GM06990 (cell line): ENCODE results near the gene NUP85.

Experiments
- DNase-seq: peaks from one replicate; pipeline ENCODE4 v3.0.0-alpha.2; 2011; ENCODE audit not compliant: insufficient read length; ENCODE audit errors: extremely low read depth
- H3K27me3 ChIP-seq: replicated peaks from 2 replicates; pipeline ENCODE4 v1.6.0; 2011; ENCODE audit warnings: low read length; ENCODE audit not compliant: control insufficient read depth, insufficient read depth
- H3K36me3 ChIP-seq: 2 replicates; pipeline ENCODE4 v1.5.1; 2011; ENCODE audit warnings: low read length; ENCODE audit not compliant: control insufficient read depth, insufficient read depth
- H3K4me3 ChIP-seq: replicated peaks from 2 replicates; pipeline ENCODE4 v1.5.1; 2011; ENCODE audit warnings: low read depth, mild to moderate bottlenecking, control low read depth, low read length
- TF ChIP-seq, protein P1 (sequence below): IDR thresholded peaks from 2 replicates; pipeline ENCODE4 v1.5.1; 2011; ENCODE audit warnings: low read length, control low read depth, mild to moderate bottlenecking, inconsistent platforms; ENCODE audit not compliant: insufficient read depth, poor library complexity, severe bottlenecking

NUP85 gene

GRCh38 chr17:75263055-75263454 is 57.6 kb downstream of the NUP85 start:
- Histone ChIP-seq H3K4me3 (no peak overlapping the region), H3K27me3 (no peaks in the 10 kb centered on the region), H3K36me3 (peaks cover 30% of the 10 kb centered on the region)
- no peak for DNase-seq
- TF ChIP-seq, protein P1, sequence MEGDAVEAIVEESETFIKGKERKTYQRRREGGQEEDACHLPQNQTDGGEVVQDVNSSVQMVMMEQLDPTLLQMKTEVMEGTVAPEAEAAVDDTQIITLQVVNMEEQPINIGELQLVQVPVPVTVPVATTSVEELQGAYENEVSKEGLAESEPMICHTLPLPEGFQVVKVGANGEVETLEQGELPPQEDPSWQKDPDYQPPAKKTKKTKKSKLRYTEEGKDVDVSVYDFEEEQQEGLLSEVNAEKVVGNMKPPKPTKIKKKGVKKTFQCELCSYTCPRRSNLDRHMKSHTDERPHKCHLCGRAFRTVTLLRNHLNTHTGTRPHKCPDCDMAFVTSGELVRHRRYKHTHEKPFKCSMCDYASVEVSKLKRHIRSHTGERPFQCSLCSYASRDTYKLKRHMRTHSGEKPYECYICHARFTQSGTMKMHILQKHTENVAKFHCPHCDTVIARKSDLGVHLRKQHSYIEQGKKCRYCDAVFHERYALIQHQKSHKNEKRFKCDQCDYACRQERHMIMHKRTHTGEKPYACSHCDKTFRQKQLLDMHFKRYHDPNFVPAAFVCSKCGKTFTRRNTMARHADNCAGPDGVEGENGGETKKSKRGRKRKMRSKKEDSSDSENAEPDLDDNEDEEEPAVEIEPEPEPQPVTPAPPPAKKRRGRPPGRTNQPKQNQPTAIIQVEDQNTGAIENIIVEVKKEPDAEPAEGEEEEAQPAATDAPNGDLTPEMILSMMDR: peak; percentile 7

GRCh38 chr17:75265614-75266315 is 60.3 kb downstream of the NUP85 start:
- no peak overlapping the region for H3K4me3 ChIP-seq
- no peaks in the 10 kb centered on the region for H3K27me3 ChIP-seq
- TF ChIP-seq, protein P1: no peak
- H3K36me3 ChIP-seq: peaks cover 27% of the 10 kb centered on the region
- DNase-seq: no peak

DNA sequence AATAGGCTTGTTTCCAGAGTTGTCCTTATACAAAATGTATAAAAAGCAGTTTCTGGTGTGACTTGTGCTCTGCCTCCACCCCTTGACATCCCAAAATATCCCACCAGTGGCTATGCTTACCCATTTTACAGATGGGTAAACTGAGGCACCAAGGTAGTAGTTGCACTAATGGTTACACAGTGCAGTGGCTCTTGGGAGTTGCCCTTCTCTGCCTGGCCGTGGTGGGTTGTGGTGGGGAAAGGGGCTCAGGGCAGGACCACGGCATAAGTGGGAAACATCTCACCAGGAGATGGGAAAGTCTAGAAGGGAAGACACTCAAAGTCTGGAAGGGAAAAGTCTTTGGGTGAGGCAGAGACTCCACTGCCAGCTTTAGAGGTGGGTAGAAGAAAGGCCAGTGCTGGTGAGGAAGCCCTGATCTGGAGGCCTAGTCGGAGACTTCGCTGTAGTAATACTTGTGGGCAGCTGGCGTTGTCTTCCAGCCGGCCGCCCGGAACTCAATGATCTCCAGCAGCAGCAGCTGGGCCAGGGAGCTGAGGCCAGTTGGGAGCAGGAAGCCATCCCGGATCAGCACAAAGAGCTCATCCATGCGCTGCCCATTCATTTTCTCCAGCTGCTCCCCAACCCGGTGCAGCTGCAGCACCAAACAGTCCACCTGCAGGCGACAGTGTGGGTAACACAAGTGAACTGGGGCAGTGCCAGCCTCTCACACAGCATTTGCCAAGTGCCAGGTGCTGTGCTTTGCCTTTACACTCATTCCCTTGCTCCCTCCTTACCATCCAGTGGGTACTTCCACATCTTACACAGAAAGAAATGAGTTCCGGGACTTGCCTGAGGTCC is 61.1 kb downstream of the NUP85 start:
- no peaks in the 10 kb centered on the region for H3K27me3 ChIP-seq
- peaks cover 27% of the 10 kb centered on the region for H3K36me3 ChIP-seq
- DNase-seq: no peak
- TF ChIP-seq, protein P1: no peak
- H3K4me3 ChIP-seq: no peak overlapping the region

DNA sequence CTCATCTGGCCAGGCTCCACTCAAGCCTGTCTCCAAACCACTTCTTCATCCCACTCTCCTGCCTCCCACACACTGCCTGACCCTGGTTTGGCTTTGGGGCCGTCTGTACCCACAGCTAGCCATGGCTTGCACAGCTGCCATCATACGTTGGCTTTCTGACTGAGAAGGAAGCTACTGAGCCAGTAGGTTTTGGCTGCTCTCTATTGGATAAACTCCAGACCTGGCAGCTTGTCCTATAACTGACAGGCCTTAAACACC is 61.6 kb downstream of the NUP85 start:
- no peak for DNase-seq
- TF ChIP-seq, protein P1: no peak
- H3K4me3 ChIP-seq: no peak overlapping the region
- H3K27me3 ChIP-seq: no peaks in the 10 kb centered on the region
- H3K36me3 ChIP-seq: peaks cover 27% of the 10 kb centered on the region

DNA sequence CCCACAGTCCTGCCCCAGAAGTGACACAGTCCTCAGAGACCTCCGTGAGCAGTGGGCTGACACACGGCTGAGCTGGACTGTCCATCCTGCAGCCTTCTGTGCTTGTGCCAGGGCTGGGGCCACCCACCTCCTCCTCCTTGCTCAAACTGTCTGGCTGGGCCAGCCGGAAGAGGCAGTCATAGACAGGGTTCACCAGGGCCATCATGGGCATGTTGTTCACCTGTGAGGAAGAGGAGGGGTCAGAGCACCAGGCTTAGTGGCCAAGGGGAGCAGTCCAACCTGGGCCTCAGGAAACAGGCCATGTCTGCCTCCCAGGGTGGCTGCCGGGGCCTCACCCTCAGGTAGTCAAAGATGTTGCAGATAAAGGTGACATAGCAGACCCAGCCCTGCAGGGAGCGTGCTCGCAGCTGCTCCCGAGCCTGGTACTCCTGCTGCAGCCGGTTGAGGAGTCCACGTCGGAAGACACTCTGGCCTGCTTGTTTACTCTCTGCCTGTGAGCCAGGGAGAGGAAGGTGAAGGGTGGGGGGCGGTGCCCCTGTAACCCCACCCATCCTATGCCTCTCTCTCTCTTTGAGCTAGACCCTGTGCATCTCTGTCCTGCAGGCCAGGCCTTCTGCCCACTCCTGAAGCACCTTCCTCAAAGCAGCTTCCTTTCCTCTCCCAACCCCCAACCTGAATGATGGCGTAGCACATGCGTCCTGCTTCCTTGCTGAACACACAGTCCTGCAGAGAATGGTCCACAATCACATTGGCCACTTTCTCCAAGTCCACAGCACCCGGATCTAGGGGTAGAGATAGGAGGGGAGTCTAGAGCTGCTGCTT is 62.1 kb downstream of the NUP85 start:
- TF ChIP-seq, protein P1: no peak
- peaks cover 27% of the 10 kb centered on the region for H3K36me3 ChIP-seq
- no peak for DNase-seq
- H3K4me3 ChIP-seq: no peak overlapping the region
- no peaks in the 10 kb centered on the region for H3K27me3 ChIP-seq
